Measurements from ENCODE around the gene ARHGEF17.

ARHGEF17 gene

GRCh38 chr11:73384872-73385689 lies 77.0 kb downstream of the ARHGEF17 start:
- no peak for DNase-seq (ENCODE audit: low spot score)

GRCh38 chr11:73386016-73386415 lies 77.9 kb downstream of the ARHGEF17 start:
- peak overlapping the region in 1 of 2 donors; percentile 79 for H3K27ac ChIP-seq
- DNase-seq (ENCODE audit: low spot score) = no peak
- no peak for TF ChIP-seq CTCF (IDR thresholded peaks at IDR 0.05)

More at GRCh38 chr11:73384872-73385689, 77.0 kb downstream of the ARHGEF17 start:
- no peak for TF ChIP-seq CTCF (IDR thresholded peaks at IDR 0.05)
- Histone ChIP-seq H3K4me3 (no peak overlapping the region), H3K27ac (peak overlapping the region; percentile 14 to 79)

GRCh38 chr11:73386546-73386945 lies 78.5 kb downstream of the ARHGEF17 start:
- TF ChIP-seq CTCF (IDR thresholded peaks at IDR 0.05) = no peak
- Histone ChIP-seq H3K27ac (peak overlapping the region in 1 of 2 donors; percentile 79), H3K4me3 (no peak overlapping the region)
- DNase-seq (ENCODE audit: low spot score) = no peak

More at GRCh38 chr11:73386016-73386415, 77.9 kb downstream of the ARHGEF17 start:
- H3K4me3 ChIP-seq = no peak overlapping the region

GRCh38 chr11:73387594-73388264 lies 79.7 kb downstream of the ARHGEF17 start:
- H3K27ac ChIP-seq = peak overlapping the region in 1 of 2 donors; percentile 61
- no peak overlapping the region for H3K4me3 ChIP-seq
- DNase-seq (ENCODE audit: low spot score) = no peak
- no peak for TF ChIP-seq CTCF (IDR thresholded peaks at IDR 0.05)

- TF ChIP-seq CTCF (IDR thresholded peaks at IDR 0.05) = no peak
- DNase-seq (ENCODE audit: low spot score) = no peak
- H3K27ac ChIP-seq = peak overlapping the region in 1 of 2 donors; percentile 61
- H3K4me3 ChIP-seq = no peak overlapping the region
Observed at GRCh38 chr11:73388265-73389133, 80.4 kb downstream of the ARHGEF17 start.

GRCh38 chr11:73389134-73389525 lies 81.1 kb downstream of the ARHGEF17 start:
- no peak for TF ChIP-seq CTCF (IDR thresholded peaks at IDR 0.05)
- Histone ChIP-seq H3K27ac (peak overlapping the region in 1 of 2 donors; percentile 61), H3K4me3 (no peak overlapping the region)
- no peak for DNase-seq (ENCODE audit: low spot score)

All from coronary artery (tissue), 2 donors.